NT2/D1 (cell line): Measurements from ENCODE around the gene ZNF614.

Experiments
- SUZ12 ChIP-seq: IDR thresholded peaks from 2 replicates; pipeline ENCODE4 v1.6.1; 2011; ENCODE audit not compliant: insufficient read length, insufficient read depth; ENCODE audit errors: extremely low read depth
- YY1 ChIP-seq: IDR thresholded peaks from 2 replicates; pipeline ENCODE4 v1.6.1; 2011; ENCODE audit not compliant: insufficient read length, insufficient read depth
- ZNF274 ChIP-seq: IDR thresholded peaks from 2 replicates; pipeline ENCODE4 v1.6.1; 2011; ENCODE audit warnings: mild to moderate bottlenecking, low read depth, low read length

- TF ChIP-seq ZNF274 (no peak), SUZ12 (no peak), YY1 (no peak)
Measured at GRCh38 chr19:52039169-52039568, 11.0 kb upstream of the ZNF614 start.
